ENCODE results near the gene GRM7.

GRCh38 chr3:7520059-7520458 lies 659.1 kb downstream of the GRM7 start:
- no peak for TF ChIP-seq POLR2A (IDR thresholded peaks at IDR 0.05; ENCODE audit: low read depth, low read length)
- no peak for TF ChIP-seq CTCF (conservative IDR thresholded peaks at IDR 0.05; ENCODE audit: low read depth, low read length)
- no peak for TF ChIP-seq FOS (IDR thresholded peaks at IDR 0.05; ENCODE audit: low read depth, low read length)
- no peak for TF ChIP-seq SMC3 (IDR thresholded peaks at IDR 0.05; ENCODE audit: low read depth, low read length)
- no peak for TF ChIP-seq ELK1 (IDR thresholded peaks at IDR 0.05; ENCODE audit: borderline replicate concordance, low read depth, low read length)
- TF ChIP-seq CEBPB (IDR thresholded peaks at IDR 0.05; ENCODE audit: low read depth, low read length) = no peak
- TF ChIP-seq MXI1 (IDR thresholded peaks at IDR 0.05; ENCODE audit: borderline replicate concordance, low read depth, low read length) = no peak
- TF ChIP-seq RAD21 (IDR thresholded peaks at IDR 0.05; ENCODE audit: low read length) = no peak

Data from IMR-90 (cell line).